PC-9 (cell line): ENCODE measurements around the gene CACFD1.

ENCODE experiments used
- EZH2 ChIP-seq: fragments of 200-600 bp; sonication (generic); IDR thresholded peaks from 2 replicates; pipeline ENCODE4 v1.8.0; 2017; ENCODE audit warnings: antibody characterized with exemption, low read depth
- TF ChIP-seq, protein P1 (sequence below): fragments of 200-600 bp; sonication (generic); conservative IDR thresholded peaks from 2 replicates; pipeline ENCODE4 v1.6.1; 2017; ENCODE audit warnings: mixed run types, antibody characterized with exemption, mild to moderate bottlenecking, moderate library complexity

DNA sequence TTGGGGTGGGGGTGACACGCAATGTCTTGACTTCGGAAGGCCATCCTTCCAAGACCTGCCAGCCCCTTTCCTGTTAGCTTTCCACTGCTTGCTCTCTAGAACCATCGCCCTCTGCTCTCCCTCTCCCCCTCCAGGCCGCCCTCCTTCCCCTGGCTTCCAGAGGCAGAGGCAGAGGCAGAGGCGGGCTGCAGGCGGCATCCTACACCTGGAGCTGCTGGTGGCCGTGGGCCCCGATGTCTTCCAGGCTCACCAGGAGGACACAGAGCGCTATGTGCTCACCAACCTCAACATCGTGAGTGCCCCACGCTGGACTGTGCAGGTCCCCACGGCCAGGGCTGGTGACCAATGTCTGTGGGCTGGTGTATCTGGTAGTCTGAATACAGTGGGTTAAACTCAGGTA lies 35.6 kb upstream of the CACFD1 start:
- TF ChIP-seq, protein P1, sequence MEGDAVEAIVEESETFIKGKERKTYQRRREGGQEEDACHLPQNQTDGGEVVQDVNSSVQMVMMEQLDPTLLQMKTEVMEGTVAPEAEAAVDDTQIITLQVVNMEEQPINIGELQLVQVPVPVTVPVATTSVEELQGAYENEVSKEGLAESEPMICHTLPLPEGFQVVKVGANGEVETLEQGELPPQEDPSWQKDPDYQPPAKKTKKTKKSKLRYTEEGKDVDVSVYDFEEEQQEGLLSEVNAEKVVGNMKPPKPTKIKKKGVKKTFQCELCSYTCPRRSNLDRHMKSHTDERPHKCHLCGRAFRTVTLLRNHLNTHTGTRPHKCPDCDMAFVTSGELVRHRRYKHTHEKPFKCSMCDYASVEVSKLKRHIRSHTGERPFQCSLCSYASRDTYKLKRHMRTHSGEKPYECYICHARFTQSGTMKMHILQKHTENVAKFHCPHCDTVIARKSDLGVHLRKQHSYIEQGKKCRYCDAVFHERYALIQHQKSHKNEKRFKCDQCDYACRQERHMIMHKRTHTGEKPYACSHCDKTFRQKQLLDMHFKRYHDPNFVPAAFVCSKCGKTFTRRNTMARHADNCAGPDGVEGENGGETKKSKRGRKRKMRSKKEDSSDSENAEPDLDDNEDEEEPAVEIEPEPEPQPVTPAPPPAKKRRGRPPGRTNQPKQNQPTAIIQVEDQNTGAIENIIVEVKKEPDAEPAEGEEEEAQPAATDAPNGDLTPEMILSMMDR: no peak
- no peak for TF ChIP-seq EZH2
